Nephron progenitor cell (in vitro differentiated cells): ENCODE data around the gene HPS5.
"Not testable (repeated sequence)": the region's sequence is repeated elsewhere in the genome, so short reads cannot be mapped to it uniquely, and the experiment has no call there.

Experiments
- DNase-seq: peaks from one replicate; pipeline ENCODE4 v3.0.0; 2021
- H3K27ac Mint-ChIP-seq: 2 replicates; pipeline ENCODE4 v1.8.0; 2021; ENCODE audit warnings: mild to moderate bottlenecking, moderate library complexity, mixed read lengths
- H3K27me3 Mint-ChIP-seq: 2 replicates; pipeline ENCODE4 v1.8.0; 2021; ENCODE audit warnings: mild to moderate bottlenecking, low read depth, mixed read lengths; ENCODE audit not compliant: poor library complexity
- H3K36me3 Mint-ChIP-seq: 2 replicates; pipeline ENCODE4 v1.8.0; 2021; ENCODE audit warnings: low read depth, mixed read lengths
- H3K4me1 Mint-ChIP-seq: 2 replicates; pipeline ENCODE4 v1.8.0; 2021; ENCODE audit warnings: mixed read lengths
- H3K4me3 Mint-ChIP-seq: 2 replicates; pipeline ENCODE4 v1.8.0; 2021; ENCODE audit warnings: mild to moderate bottlenecking, moderate library complexity, mixed read lengths
- H3K9me3 Mint-ChIP-seq: 2 replicates; pipeline ENCODE4 v1.8.0; 2021; ENCODE audit warnings: mild to moderate bottlenecking, moderate library complexity, mixed read lengths
- TF ChIP-seq, protein P1 (sequence below): fragments of 200-600 bp; sonication (generic); IDR thresholded peaks from 2 replicates; pipeline ENCODE4 v1.5.0; 2021; ENCODE audit warnings: antibody characterized with exemption

The HPS5 gene

DNA sequence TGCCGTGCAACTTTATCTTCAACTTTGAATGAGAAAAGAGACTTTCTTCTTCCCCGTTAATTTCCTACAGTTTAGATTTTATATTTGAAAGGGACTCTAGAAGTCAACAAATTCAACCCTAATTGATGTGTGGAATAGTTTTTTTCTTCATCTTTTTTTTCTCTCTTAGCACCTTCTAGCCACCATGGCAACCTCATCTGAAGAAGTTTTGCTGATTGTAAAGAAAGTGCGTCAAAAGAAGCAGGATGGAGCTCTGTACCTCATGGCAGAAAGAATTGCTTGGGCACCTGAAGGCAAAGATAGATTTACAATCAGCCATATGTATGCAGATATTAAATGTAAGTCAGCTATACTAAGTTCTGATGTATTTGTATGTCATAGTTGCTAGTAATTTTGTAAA, 11.0 kb upstream of the HPS5 start:
- TF ChIP-seq, protein P1, sequence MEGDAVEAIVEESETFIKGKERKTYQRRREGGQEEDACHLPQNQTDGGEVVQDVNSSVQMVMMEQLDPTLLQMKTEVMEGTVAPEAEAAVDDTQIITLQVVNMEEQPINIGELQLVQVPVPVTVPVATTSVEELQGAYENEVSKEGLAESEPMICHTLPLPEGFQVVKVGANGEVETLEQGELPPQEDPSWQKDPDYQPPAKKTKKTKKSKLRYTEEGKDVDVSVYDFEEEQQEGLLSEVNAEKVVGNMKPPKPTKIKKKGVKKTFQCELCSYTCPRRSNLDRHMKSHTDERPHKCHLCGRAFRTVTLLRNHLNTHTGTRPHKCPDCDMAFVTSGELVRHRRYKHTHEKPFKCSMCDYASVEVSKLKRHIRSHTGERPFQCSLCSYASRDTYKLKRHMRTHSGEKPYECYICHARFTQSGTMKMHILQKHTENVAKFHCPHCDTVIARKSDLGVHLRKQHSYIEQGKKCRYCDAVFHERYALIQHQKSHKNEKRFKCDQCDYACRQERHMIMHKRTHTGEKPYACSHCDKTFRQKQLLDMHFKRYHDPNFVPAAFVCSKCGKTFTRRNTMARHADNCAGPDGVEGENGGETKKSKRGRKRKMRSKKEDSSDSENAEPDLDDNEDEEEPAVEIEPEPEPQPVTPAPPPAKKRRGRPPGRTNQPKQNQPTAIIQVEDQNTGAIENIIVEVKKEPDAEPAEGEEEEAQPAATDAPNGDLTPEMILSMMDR = no peak
- Mint-ChIP-seq H3K27ac (no peak overlapping the region), H3K4me3 (no peak overlapping the region), H3K9me3 (no peaks in the 10 kb centered on the region), H3K4me1 (no peaks in the 10 kb centered on the region), H3K27me3 (no peaks in the 10 kb centered on the region), H3K36me3 (peaks cover 52% of the 10 kb centered on the region)
- no peak for DNase-seq

DNA sequence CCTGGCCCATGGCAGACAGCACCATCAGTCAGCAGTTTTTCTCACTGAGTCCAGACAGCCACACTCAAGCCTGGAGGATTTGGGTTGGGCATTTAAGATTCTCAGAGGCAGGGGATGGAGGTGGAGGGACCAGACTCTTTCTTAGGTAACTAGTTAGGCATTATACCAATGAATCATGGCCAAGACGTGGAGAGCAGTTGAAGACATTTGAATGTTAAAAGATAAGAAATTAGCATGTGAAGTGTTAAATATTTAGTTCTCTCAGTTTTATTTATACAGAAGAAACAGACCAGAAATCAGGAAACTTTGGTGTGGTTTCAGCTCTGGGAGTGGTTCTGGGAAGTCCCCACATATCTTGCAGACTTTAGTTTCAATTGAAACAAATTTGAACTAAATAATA, 10.4 kb upstream of the HPS5 start:
- Mint-ChIP-seq H3K4me3 (no peak overlapping the region), H3K27ac (no peak overlapping the region), H3K36me3 (peaks cover 49% of the 10 kb centered on the region), H3K4me1 (no peaks in the 10 kb centered on the region), H3K9me3 (no peaks in the 10 kb centered on the region), H3K27me3 (no peaks in the 10 kb centered on the region)
- TF ChIP-seq, protein P1 = no peak
- DNase-seq = no peak

DNA sequence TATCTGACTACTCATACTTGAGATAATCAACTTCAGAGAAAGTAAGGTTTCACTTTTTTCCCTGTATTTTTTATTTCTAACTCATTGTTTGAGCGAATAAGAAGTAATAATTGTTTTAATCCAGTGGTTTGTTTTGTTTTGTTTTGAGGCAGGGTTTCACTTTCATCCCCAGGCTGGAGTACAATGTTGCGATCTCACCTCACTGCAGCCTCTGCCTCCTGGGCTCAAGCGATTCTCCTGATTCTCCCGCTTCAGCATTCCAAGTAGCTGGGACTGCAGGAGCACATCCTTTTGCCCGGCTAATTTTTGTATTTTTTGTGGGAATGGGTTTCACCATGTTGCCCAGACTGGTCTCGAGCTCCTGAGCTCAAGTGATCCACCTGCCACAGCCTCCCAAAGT, 9.0 kb upstream of the HPS5 start:
- Mint-ChIP-seq H3K4me1 (no peaks in the 10 kb centered on the region), H3K27ac (no peak overlapping the region), H3K27me3 (no peaks in the 10 kb centered on the region), H3K36me3 (peaks cover 49% of the 10 kb centered on the region), H3K4me3 (no peak overlapping the region), H3K9me3 (no peaks in the 10 kb centered on the region)
- DNase-seq = no peak
- TF ChIP-seq, protein P1 = no peak

DNA sequence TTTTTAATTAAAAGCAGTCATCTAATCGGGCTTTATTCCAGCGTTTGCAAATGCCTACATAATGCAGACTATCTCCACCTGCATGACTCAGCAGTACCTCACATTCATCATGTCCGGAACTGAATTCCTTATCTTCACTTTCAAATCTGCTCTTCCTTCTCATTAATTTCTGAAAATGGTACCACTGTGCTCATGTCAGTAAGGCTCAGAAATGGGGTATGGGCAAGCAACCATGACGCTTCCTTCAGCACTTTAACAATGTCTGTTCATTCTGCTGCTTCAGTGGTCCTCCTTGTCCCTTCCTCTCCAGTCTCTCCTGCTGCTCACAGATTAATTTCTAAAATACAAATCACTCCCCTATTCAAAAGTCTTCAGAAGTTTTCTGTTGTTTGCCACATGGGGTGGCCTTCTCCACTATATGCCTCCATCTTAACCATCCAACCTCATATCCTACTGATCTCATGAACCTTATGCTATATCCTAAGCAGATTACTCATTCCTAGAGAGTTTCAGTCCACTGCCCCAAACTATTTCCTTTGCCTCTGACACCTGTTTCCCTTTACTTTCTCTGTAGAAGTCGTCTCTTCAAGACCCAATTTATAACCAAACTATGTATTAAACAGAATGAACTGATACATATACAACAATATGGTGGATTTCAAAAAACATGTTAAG, 7.4 kb upstream of the HPS5 start:
- TF ChIP-seq, protein P1 = no peak
- peak overlapping the region; percentile 35 for H3K27ac Mint-ChIP-seq
- no peak for DNase-seq
- H3K4me1 Mint-ChIP-seq = peaks cover 11% of the 10 kb centered on the region
- H3K36me3 Mint-ChIP-seq = peaks cover 44% of the 10 kb centered on the region
- H3K4me3 Mint-ChIP-seq = no peak overlapping the region
- H3K9me3 Mint-ChIP-seq = no peaks in the 10 kb centered on the region
- H3K27me3 Mint-ChIP-seq = no peaks in the 10 kb centered on the region

DNA sequence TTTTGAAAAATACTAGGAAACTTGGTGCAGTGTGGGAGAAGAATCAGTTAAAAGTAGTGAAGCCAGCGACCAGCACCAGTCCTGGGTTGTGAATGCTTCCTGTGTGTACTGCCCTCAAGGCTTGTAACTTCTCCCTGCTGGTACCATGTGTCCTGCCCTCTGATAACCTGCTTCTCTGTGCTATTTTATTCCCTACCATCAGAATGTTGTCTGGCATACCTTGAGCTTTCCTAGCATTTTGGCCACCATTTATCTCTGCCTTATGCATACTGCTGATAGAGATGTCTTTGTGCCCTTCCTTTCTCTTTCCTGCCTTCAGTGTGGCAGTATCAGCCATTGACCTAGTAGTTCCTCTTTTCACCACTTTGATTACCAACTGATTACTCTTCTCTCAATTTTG, 2.4 kb upstream of the HPS5 start:
- peaks cover 51% of the 10 kb centered on the region for H3K4me1 Mint-ChIP-seq
- H3K27ac Mint-ChIP-seq = peak overlapping the region; percentile 90
- H3K27me3 Mint-ChIP-seq = no peaks in the 10 kb centered on the region
- H3K36me3 Mint-ChIP-seq = peaks cover 19% of the 10 kb centered on the region
- no peaks in the 10 kb centered on the region for H3K9me3 Mint-ChIP-seq
- DNase-seq = no peak
- TF ChIP-seq, protein P1 = no peak
- H3K4me3 Mint-ChIP-seq = peak overlapping the region; percentile 95

DNA sequence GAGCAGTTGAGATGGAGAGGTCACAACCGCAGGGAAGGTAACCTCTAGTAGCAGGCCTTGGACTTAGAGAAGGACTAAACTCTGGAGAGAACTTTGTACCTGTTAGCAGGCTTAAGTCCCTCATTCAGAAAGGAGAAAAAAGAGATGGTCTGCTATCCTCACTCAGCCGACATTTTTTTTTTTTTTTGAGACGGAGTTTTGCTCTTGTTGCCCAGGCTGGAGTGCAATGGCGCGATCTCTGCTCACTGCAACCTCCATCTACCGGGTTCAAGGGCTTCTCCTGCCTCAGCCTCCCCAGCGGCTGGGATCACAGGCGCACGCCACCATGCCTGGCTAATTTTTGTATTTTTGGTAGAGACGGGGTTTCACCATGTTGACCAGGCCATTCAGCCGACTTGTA, 1.9 kb upstream of the HPS5 start:
- H3K27ac Mint-ChIP-seq = peak overlapping the region; percentile 49
- not testable (repeated sequence) for H3K9me3 Mint-ChIP-seq, DNase-seq, H3K27me3 Mint-ChIP-seq
- H3K36me3 Mint-ChIP-seq = peaks cover 17% of the 10 kb centered on the region
- H3K4me1 Mint-ChIP-seq = peaks cover 56% of the 10 kb centered on the region
- peak overlapping the region; percentile 95 for H3K4me3 Mint-ChIP-seq
